Caki2 (cell line): ENCODE data around the gene CAT. TPM values are rescaled to one million over a fixed set of nuclear protein-coding genes. Genes with fewer than 3 reads are reported as not detected.

Experiments
- DNase-seq: peaks from one replicate; pipeline ENCODE4 v3.0.0-alpha.2; 2015; ENCODE audit warnings: low read depth
- in situ Hi-C: cut with HindIII; loops from 2 replicates; pipeline ENCODE4 v1.10.0; 2016; ENCODE audit warnings: low sequenced_read_pairs, low pct_unique_long_range_greater_than_20kb, mixed read lengths
- total RNA-seq: library from RNA; depleted of rRNA; stranded (reverse); fragments of >200 nt; shearing (Covaris generic); gene quantifications from 2 replicates; pipeline ENCODE4 v1.2.3, GENCODE V29; 2014; ENCODE audit warnings: low replicate concordance; rRNA removed

Gene CAT
- 32.4 and 65.7 TPM in 2 replicates for total RNA-seq

DNA sequence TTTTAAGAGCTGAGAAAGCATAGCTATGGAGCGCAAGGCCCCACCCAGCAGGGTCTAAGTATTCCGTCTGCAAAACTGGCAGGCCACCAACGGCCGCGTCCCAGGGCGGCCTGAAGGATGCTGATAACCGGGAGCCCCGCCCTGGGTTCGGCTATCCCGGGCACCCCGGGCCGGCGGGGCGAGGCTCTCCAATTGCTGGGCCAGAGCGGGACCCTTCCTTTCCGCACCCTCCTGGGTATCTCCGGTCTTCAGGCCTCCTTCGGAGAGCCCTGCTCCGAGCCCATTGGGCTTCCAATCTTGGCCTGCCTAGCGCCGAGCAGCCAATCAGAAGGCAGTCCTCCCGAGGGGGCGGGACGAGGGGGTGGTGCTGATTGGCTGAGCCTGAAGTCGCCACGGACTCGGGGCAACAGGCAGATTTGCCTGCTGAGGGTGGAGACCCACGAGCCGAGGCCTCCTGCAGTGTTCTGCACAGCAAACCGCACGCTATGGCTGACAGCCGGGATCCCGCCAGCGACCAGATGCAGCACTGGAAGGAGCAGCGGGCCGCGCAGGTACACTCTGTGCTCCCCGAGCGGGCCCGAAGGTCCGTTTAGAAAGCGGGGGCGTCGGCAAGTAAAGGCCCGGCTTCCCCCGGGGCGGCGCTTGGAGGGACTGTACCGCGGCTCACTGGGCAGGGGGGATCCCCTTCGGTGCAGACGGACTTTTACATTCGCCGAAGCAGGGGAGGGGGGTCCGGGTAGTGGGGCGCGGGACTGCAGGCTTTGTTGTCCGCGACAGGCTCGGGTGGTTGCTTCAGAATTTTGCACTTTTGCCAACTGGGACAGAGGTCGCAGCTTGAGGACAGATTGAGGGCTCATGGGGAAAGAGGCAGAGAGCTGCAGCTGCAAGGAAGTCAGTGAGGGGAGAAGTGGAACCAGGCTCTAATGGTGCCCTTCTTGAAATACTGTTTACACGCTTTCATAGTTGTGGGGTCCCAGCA is at the start of gene CAT:
CAT (plus strand) TSS at position 406 of the 979 bp plus-strand sequence; CDS start at position 486, 80 bp downstream.
- DNase-seq: peak; percentile 93
- in situ Hi-C loops: no loop called here

DNA sequence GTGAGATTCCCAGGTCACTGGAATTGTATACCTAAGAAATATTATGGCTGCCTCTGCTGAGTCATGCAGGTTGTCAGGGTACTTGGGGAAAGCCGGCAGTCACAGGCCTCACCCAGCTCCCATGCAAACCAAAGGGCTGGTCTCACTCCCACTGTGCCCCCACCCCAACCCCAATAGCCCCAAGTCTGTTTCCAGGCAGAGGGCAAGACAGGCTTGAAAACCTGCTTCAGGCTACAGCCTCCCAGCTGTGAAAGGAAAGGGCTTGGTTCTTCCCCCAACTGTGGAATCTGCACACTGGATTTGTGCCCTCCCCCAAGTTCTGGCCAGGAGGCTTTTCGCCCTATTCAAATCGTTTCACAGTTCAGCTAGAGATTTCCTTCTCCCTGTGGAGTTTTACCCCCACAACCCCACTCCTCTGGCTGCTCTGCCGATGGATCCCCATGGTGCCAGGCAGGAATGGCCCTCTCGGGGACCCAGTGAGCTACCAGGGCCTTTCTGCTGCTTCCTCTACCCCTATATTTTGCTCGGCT is 43.9 kb upstream of the CAT start:
- DNase-seq: no peak
- in situ Hi-C loops: no loop called here

- peak; percentile 16 for DNase-seq
- in situ Hi-C loops: no loop called here
Measured at GRCh38 chr11:34395916-34396550, 42.7 kb upstream of the CAT start.

GRCh38 chr11:34397120-34397519 is 41.6 kb upstream of the CAT start:
- in situ Hi-C loops: no loop called here
- DNase-seq: no peak

DNA sequence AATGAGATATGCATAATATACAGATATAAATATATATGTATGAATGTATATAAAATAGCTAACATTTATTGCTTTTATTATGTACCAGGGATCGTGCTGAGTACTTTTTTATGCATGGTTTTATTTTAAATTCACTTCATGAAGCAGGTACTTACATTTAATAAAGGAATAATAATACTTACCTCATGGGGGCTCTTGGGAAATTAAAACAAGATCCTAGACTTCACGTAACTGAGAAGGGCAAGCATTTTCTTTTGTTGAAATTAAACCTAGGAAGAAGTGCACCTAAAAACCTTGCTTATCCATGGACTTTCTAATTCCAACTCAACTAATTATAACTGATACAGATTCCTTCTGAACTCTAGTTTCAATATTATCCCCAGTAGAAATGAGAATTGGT is 40.9 kb upstream of the CAT start:
- no peak for DNase-seq
- in situ Hi-C loops: no loop called here

GRCh38 chr11:34403431-34403830 is 35.3 kb upstream of the CAT start:
- DNase-seq: no peak
- in situ Hi-C loops: no loop called here

DNA sequence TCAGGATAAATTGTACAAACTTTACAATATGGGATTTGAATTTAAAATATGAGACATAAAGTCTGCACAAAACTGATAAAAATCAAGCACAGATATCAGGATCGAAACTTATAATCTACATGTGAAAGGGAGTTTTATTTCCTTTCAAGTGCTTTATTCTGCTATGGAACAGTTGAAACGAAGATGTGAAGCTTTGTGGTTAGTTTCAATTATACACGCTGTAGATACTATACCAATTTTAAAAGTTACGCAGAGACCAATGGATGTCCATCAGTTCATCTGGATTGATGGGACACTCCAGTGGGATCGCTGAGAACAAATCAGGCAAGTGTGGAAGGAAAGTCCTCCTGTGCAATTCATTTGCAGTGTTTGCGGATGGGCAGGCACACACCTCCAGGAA is 34.5 kb upstream of the CAT start:
- DNase-seq: no peak
- in situ Hi-C loops: no loop called here

DNA sequence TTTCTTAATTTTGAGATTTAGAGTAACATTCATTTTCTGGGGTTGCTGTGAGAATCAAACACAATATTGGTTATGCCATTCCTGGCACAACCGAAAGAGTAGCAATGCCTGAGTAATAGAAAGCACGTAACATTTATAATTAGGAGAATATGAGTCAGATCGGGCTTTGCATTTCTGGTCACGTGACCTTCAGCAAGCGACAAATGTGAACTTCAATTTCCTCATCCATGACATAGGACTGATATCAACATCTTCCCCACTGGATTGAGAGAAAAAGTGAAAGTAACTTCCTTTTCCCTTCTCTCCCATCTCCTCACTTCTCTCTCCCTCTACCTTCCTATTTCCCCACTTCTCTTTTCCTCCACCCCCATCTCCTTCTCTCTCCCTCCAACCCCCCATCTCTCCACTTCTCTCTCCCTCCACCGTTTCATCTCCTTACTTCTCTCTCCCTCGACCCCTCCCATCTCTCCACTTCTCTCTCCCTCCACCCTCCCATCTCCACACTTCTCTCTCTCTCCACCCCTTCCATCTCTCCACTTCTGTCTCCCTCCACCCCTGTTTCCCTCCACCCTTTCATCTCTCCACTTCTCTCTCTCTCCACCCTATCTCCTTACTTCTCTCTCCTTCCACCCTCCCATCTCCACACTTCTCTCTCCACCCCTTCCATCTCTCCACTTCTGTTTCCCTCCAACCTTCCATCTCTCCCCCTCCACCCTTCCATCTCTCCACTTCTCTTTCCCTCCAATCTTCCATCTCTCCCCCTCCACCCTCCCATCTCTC is 33.5 kb upstream of the CAT start:
- in situ Hi-C loops: no loop called here
- peak; percentile 20 for DNase-seq

DNA sequence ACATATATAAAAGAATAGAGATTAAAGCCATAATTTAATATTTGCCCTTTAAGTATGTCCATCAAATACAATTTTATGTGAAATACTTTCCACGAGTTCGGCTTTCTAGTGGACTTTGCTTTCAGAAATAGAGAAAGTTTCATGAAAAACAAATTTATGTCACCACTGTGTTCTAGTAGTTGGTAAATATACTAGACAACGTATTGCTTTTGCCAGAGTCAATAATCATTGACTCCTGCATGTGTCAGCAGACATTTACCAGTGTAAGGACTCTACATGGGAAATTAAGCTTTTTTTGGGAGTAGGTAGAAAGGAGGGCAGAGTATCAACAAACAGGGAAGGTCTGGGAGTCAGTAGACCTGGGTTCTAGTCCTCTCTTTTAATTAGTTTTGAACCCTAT is 32.3 kb upstream of the CAT start:
- DNase-seq: no peak
- in situ Hi-C loops: no loop called here

DNA sequence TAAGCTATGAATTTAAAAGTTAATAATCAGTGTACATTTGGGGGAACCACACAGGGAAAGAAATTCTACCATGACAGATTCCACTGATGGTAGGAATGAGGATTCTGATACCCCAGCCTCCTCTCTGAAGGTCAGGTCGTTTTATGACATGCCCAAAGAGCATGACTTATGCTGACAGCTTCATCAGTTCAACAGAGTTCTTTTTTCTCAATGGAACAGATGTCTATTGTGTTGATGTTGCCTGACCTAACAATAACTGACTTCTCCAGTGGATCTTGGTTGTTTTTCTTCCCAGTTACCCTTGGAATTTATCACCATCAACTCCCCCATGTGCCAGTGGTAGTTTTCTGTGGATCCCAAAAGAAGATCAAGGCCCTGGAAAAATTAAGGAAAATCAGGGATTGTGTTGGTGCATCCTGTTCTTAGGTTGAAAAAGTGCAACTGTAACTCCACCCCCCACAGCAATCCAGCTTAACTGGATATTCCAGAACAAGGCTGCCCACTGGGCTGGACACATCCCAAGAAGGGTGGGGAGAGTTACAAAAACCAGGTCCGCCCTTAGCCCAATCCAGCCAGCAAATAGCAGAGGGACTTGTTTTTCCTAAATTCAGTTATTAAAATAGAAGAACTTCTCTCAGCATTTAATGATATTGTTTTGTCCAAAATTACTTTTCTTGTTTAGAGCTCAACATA is 31.5 kb upstream of the CAT start:
- DNase-seq: no peak
- in situ Hi-C loops: no loop called here

GRCh38 chr11:34408580-34409172 is 30.1 kb upstream of the CAT start:
- in situ Hi-C loops: no loop called here

GRCh38 chr11:34411111-34411510 is 27.6 kb upstream of the CAT start:
- peak; percentile 9 for DNase-seq
- in situ Hi-C loops: no loop called here

More at GRCh38 chr11:34408580-34409172, 30.1 kb upstream of the CAT start:
- no peak for DNase-seq

DNA sequence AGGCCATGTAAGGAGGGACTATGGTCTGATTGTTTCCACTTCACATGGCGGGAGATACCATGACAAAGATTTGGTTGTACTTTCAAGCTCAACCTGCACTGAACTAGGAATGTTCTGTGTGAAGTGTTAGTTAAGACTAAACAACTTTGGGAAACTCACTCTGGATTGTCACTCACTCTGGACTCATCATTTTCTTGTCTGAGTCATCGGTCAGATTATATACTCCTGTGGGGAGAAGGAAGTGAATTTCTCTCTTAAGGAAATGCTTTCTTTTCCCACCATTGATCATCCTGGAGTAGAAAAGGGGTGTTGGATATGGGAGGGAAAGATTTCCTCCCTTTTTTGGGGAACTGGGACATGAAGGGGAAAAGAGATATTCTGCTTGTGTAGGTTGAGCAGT is 26.9 kb upstream of the CAT start:
- in situ Hi-C loops: no loop called here
- DNase-seq: no peak

- in situ Hi-C loops: no loop called here
- no peak for DNase-seq
Measured at GRCh38 chr11:34413263-34413662, 25.5 kb upstream of the CAT start.

DNA sequence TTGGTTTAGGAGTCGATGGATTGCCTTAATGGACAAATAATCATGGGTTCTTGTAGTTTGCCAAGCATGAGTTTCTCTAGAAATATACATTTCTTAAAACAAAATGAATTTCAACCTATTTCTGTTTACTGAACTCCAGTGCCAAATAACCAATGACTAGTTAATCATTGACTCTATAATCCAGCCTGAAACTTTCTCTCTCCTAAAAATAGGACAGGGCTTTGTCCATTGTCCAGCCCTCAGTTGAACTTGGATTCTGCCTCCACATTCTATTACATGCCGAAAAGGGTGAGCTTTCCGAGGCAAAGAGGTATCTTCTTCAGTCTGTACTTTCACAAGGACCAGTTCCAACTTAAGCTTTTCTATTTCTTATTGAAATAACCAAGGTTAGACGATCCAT is 23.2 kb upstream of the CAT start:
- in situ Hi-C loops: no loop called here

DNA sequence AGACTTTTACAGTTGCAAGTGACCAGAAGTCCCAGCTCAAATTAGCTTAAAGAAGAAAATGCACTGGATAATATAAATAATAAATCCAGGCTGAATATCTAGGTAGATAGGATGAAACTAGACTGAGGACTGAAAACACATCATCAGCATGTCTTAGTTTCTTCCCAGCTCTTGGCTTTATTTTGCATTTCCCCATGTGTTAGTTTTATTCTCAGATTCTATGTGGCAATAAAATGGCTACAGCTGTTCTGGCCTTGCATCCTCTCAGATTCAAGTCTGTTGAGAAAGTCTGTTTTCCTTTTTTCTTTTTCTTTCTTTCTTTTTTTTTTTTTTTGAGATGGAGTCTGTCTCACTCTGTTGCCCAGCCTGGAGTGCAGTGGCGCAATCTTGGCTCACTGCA is 22.6 kb upstream of the CAT start:
- in situ Hi-C loops: no loop called here

More for the DNA sequence above, 23.2 kb upstream of the CAT start:
- DNase-seq: no peak

DNA sequence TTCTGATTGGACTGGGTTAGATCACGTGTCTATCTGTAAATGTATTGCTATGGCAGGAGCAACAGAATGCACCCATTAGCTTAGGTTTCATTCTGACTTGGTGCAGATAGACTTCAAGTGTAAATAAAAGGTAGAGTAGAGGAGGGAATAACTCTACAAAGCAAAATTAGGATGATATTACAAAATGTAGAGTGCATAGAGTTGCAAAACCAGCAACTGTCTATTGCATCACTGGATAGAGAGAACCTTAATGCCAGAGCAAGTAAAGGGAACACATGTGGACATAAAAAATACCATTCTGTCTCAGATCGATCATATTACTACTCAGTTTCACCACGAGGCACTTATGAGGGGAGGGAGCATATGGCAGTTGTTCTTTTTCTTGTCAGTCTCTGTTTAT is 22.0 kb upstream of the CAT start:
- in situ Hi-C loops: no loop called here
- DNase-seq: no peak

More for the DNA sequence above, 22.6 kb upstream of the CAT start:
- DNase-seq: no peak

GRCh38 chr11:34417202-34417601 is 21.5 kb upstream of the CAT start:
- in situ Hi-C loops: no loop called here
- no peak for DNase-seq
